HG03039 (cell line): ENCODE results near the gene PRKN.

Experiments used
- ATAC-seq: cut with Tn5 transposase; IDR thresholded peaks from one replicate; pipeline ENCODE4 v1.9.1; 2021; ENCODE audit warnings: mild to moderate bottlenecking, moderate library complexity; ENCODE audit not compliant: unreplicated experiment

PRKN gene

GRCh38 chr6:161946461-161946860 is 781.1 kb downstream of the PRKN start:
- ATAC-seq = no peak

DNA sequence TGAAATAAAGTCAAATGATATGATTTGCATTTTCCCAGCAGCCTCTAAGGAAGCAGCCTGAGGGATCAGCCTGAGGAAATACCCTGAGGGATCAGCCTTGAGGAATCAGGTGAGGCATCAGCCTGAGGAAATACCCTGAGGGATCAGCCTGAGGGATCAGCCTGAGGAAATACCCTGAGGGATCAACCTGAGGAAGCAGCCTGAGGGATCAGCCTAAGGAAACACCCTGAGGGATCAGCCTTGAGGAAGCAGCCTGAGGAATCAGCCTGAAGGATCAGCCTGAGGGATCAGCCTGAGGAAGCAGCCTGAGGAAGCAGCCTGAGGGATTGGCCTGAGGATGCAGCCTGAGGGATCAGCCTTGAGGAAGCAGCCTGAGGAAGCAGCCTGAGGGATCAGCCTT is 784.0 kb downstream of the PRKN start:
- no peak for ATAC-seq

- no peak for ATAC-seq
Observed at GRCh38 chr6:161941565-161941964, 786.0 kb downstream of the PRKN start.

DNA sequence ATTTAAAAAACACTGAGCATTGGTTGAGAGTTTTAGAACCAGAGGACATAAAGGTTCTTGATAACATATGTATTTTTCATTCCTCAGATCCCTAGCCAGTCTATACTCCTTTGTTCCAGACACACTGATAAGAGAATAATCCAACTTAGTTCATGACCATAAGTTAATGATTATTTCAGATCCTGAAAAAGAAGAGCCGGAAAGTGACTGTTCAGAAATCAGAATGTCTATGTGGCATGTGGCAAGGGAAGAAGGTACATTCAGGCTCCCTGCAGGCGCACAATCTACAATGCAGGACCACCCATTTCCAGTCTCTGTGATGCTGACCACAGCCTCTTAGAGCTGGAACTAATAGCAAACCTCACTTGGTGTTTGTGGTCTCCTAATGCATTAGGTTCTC is 787.0 kb downstream of the PRKN start:
- no peak for ATAC-seq

- ATAC-seq = no peak
Observed at GRCh38 chr6:161926324-161926723, 801.2 kb downstream of the PRKN start.

DNA sequence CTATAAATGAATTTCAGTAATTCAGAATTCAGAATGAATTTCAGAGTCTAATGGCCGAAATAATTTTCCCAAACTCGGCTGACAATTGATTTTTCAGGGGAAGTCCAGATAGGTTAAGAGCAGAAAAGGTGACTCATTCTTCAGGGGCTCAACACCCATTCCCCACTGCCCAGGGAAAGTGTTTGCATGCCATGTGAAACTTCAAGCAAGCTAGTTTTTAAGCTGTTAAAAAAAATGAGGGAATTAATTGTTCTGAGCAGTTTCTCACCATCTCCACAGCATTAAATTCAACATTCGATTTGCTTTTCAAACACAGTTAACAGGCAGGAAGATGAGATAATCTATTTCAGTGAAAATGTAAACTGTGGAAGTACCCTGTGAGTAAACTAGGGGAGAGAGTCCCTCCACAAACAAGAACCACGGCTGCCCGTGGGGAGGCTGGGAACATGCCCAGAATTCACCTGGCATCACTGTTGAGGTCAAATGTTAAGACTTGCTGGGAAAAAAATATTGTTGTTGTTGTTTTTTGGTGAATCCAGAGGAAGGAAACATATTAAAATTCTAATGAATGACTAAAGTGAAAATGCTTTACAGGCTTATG is 803.0 kb downstream of the PRKN start:
- no peak for ATAC-seq

GRCh38 chr6:161922631-161923119 is 804.9 kb downstream of the PRKN start:
- ATAC-seq = no peak

- no peak for ATAC-seq
Observed at GRCh38 chr6:161921602-161922395, 805.8 kb downstream of the PRKN start.

DNA sequence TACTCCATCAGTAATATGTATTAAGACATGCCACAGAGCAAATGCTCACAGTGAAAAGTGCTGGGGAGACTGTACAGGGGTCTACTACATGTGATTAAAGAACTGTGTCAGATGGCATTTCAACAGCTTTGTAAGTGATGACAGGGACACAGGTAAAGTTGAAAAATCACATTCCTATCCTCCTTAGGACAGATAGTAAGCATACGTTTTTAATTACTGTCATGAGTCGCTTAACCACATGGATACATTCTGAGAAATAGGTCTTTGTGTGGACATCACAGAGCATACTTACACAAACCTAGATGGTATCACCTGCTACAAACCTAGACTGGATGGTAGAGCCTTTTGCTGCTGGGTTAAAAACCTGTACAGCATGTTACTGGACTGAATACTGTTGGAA is 807.9 kb downstream of the PRKN start:
- ATAC-seq = no peak

DNA sequence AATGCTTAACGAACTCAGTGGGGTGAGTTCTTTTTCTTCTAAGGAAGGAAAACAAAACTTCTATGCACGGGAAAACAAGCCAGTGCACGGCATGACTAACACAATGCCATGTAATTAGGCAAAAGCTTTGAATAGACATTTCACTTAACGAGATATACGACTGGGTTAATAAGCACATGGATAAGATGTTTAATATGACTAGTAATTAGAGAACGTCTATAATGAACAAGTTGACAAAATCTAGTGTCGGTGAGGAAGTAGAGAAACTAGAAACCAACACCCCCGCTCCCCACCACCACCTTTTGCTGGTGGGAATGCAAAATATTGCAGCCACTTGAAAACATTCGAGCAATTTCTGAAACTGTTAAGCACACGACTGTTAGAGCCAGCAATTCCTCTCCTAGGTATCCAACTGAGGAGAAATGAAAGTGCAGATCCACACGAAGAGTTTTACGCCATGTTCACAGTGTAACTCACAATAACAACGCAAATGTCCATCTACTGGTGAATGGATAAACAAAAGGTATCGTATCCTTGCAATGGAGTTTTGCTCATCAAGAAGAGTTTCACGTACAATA is 808.8 kb downstream of the PRKN start:
- no peak for ATAC-seq

GRCh38 chr6:161918109-161918531 is 809.4 kb downstream of the PRKN start:
- no peak for ATAC-seq

- no peak for ATAC-seq
Observed at GRCh38 chr6:161917645-161918044, 809.9 kb downstream of the PRKN start.

- no peak for ATAC-seq
Observed at GRCh38 chr6:161915456-161915964, 812.1 kb downstream of the PRKN start.

DNA sequence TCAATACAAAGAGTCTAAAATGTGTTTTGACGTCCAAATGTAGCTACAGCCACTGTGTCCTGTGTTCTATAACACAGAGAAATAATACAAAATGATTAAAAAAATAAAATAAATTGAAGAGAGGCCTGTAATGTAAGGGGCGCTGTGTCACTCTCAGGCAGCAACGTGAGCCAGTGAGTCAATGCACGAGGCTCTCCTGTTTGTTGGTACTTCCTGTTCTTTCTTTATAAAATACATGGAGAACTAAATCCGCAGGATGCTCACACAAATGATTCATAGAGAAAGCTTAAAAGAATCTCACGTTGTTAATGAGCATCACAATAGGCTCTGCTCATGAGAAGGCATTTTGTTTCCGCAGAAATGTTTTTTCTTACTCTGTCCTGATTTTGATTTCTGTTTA is 818.7 kb downstream of the PRKN start:
- no peak for ATAC-seq

DNA sequence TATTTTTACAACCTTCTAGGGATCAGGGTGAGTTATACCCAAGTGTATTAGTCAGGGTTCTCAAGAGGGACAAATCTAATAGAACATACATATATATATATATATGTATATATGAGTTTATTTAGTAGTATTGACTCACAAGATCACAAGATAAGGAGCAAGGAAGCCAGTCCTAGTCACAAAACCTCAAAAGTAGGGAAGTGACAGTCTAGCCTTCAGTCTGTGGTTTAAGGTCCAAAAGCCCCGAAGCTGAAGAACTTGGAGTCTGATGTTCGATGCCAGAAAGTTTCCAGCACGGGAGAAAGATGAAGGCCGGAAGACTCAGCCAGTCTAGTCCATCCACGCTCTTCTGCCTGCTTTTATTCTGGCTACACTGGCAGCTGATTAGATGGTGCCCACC is 821.0 kb downstream of the PRKN start:
- no peak for ATAC-seq

DNA sequence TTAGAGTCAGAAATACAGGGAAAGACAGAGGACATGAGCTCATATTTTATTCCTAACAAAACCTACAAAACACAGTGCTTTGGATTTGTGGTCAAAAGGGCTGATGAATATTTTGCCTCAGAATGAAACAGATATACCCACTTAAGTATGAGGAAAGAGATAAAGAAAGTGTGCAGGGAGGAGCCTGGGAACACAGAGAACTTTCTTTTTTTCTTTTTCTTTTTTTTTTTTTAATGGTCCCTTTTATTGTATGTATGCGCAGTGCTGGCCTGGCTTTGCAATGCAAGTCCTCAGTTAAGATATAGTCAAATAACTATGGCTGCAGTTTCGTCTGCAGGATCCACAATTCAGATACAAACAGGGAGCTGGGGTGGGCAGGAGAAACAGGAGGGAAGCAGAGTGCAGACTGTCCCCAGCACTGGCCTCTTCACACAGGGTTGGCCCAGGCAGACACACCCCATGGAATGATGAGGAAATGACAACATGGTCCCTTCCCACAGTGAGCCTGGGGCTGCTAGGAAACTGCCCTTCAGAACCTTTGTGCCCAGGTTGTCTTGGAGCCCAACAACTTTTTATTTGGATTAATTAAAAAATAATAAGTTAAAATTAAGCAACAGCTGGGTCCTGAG is 823.9 kb downstream of the PRKN start:
- no peak for ATAC-seq

- no peak for ATAC-seq
Observed at GRCh38 chr6:161901740-161902426, 825.7 kb downstream of the PRKN start.

DNA sequence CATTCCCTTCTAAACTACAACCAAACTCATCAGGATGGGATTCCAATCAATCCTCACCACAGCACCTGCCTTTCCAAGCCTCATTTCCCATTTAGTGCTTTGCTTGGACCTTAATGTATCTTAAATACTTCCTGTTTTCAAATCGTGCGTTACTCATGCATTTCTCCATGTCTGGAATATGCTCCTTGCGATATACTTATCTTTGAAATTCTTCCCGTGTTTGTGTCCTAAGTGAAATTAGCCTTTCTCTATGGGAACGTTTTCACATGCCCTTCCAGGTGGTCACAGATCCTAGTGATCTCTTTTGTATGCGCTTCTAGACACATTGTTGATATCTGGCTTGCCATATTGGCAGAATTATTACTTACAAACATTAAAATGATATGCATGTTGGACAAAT is 833.1 kb downstream of the PRKN start:
- no peak for ATAC-seq

DNA sequence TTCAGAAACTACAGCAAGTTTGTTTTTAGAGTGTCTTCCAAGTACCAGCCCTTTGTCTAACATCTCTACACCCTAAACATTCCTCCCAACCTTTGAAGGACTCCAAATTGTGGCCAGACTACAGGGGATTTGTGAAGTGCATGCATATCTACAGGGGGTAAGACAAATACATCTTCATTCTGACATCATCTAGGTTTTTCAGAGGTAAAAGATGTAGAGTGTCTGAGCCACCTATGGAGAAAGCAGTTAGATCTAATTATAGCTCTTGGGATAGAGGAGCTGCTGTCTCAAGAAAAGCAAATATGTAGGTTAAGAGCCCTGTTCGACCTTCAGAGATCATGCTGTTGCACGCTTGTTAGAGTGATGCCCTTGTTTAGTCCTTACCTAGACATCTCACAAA is 836.0 kb downstream of the PRKN start:
- no peak for ATAC-seq

DNA sequence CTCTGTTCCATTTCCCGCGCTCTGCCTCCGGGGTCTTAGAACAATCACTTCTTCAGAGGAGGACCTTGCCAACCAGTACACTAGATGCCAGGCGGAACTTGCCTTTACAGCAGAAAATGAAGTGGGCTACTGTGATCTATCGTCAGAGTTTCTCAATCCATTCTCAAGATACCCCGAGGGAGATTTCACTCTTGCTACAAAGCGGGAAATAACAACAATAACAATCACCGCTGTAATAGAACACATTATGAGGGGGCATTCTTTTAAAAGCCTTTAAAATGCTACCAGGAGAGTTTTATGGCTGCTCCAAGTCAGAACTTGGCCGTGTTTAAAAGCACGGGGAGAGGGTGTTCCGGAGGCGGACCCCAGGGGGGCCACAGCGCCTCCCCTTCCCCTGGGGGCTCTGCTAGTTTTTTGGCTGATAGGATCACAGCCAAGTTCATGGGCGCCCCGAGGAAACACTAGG is 836.7 kb downstream of the PRKN start:
- no peak for ATAC-seq
